Measurements from ENCODE around the gene POFUT2.

Gene POFUT2

GRCh38 chr21:45257673-45258341 lies 29.9 kb downstream of the POFUT2 start:
- TF ChIP-seq TAF1 (IDR thresholded peaks at IDR 0.05; ENCODE audit: borderline replicate concordance, insufficient read depth, low read length): no peak
- no peak for TF ChIP-seq POLR2AphosphoS5 (IDR thresholded peaks at IDR 0.05; ENCODE audit: low read depth, low read length)

DNA sequence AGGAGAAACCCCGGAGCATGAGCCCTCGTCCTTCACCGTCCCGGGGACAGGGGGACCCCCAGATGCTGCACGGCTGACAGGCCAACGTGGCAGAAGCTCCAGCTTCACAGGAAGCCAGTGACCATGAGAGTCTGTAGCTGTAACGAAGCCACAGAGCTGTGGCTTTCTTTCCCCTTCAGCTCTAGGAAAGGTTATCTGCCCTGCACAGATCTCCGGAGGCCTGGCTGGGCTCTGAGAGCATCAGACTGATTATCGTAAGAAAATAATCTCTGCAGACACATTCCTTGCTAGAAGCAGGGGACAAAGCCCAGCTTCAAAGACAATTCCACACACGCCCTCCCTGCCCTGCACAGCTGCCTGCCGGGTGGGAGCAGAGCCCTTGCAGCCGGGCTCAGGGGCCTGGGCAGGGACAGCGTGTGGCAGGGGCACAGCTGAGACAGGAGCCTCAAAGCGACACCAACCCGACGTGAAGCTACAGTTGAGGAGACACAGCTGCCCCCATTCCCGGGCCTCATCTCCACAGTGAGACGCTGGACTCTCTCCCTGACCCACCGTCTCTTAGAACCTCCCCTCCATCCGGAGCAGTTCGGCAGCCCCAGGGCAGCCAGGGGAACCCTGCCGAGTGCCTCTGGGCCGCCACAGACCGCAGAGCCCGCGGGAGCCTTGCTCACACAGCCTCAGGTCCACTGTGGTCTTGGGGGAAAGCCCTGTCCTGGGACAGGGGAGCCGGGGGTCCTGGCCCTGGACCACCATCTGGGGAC lies 30.6 kb downstream of the POFUT2 start:
- no peak for TF ChIP-seq FOXP2 (optimal IDR thresholded peaks at IDR 0.05; ENCODE audit: borderline replicate concordance, extremely low read depth, extremely low read length, insufficient read depth)
- no peak for TF ChIP-seq TAF1 (IDR thresholded peaks at IDR 0.05; ENCODE audit: borderline replicate concordance, insufficient read depth, low read length)
- TF ChIP-seq SIN3A (IDR thresholded peaks at IDR 0.05; ENCODE audit: borderline replicate concordance, insufficient read depth, low read length): no peak
- no peak for TF ChIP-seq POLR2AphosphoS5 (IDR thresholded peaks at IDR 0.05; ENCODE audit: low read depth, low read length)
- no peak for TF ChIP-seq REST (IDR thresholded peaks at IDR 0.05; ENCODE audit: insufficient read depth in 1 of 2, low read depth in 2 of 2, low read length in 2 of 2)

DNA sequence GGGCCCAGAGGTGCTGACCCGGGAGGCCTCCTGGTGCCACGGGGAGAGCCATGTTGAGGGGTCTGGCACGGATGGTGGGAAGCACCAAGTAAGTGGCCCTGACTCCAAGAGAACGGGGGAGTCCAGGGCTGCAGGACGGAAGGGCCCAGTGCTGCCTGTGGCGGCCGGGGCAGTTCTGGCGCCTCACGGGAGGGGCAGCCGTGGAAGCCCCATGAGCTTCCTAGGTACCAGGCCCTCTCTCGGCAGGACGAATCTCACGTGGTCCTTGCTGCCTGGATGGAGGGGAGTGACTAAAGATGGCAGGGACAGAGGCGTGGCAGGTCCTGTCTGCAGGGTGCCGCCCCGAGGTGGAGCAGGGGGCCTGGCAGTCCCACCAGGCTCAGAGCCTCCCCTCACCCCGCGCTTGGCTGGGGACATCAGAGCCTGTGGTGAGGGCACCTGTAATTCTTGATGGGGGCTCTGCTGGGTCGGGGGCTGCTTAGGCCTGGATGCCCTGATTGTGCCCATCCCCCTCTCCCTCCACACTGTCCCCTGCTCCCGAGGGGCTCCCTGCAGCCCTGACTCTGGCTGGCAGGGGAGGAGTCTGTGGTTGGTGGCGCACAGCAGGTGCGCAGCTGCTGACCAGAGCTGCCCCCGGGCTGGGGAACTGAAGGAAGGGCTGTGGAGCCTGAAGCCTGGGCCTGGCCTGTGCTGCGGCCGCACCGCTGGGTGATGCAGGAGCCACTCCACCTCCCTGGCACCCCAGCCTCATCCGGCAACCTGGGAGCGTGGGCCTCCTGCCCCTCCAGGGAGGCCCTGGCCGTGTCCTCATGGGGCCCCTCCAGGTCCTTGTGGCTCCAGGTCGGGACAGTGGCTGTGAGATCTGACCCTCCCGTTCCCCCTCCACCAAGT lies 31.4 kb downstream of the POFUT2 start:
- no peak for TF ChIP-seq POLR2AphosphoS5 (IDR thresholded peaks at IDR 0.05; ENCODE audit: low read depth, low read length)
- TF ChIP-seq SIN3A (IDR thresholded peaks at IDR 0.05; ENCODE audit: borderline replicate concordance, insufficient read depth, low read length): no peak
- TF ChIP-seq FOXP2 (optimal IDR thresholded peaks at IDR 0.05; ENCODE audit: borderline replicate concordance, extremely low read depth, extremely low read length, insufficient read depth): no peak
- no peak for TF ChIP-seq TAF1 (IDR thresholded peaks at IDR 0.05; ENCODE audit: borderline replicate concordance, insufficient read depth, low read length)
- no peak for TF ChIP-seq REST (IDR thresholded peaks at IDR 0.05; ENCODE audit: insufficient read depth in 1 of 2, low read depth in 2 of 2, low read length in 2 of 2)

- TF ChIP-seq SIN3A (IDR thresholded peaks at IDR 0.05; ENCODE audit: borderline replicate concordance, insufficient read depth, low read length) (no peak), REST (IDR thresholded peaks at IDR 0.05; ENCODE audit: insufficient read depth in 1 of 2, low read depth in 2 of 2, low read length in 2 of 2) (no peak), TAF1 (IDR thresholded peaks at IDR 0.05; ENCODE audit: borderline replicate concordance, insufficient read depth, low read length) (no peak), FOXP2 (optimal IDR thresholded peaks at IDR 0.05; ENCODE audit: borderline replicate concordance, extremely low read depth, extremely low read length, insufficient read depth) (no peak), POLR2AphosphoS5 (IDR thresholded peaks at IDR 0.05; ENCODE audit: low read depth, low read length) (no peak)
These were observed 32.2 kb downstream of the POFUT2 start for GRCh38 chr21:45255381-45256020.

DNA sequence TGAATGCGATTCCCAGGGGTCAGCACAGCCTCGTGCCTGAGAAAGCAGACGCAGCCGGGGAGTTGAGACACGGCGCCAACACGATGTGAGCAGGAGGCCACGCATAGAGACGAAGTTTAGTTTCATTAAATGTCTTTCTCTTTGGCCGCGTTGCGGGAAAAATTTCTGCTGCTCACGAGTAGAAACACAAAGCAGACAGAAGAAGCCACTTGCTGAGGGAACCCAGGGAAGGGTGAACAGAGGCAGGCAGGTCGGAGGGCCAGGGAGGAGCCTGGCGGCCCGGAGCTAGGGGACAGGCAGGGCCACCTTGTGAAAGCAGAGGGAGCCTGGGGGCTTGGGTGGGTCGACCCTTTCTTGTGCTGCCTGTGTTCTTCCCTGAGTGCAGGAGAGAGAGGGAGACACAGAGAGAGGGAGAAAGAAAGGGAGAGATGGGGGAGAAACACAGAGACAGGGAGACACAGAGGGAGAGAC lies 33.2 kb downstream of the POFUT2 start:
- TF ChIP-seq FOXP2 (optimal IDR thresholded peaks at IDR 0.05; ENCODE audit: borderline replicate concordance, extremely low read depth, extremely low read length, insufficient read depth) (no peak), TAF1 (IDR thresholded peaks at IDR 0.05; ENCODE audit: borderline replicate concordance, insufficient read depth, low read length) (no peak), POLR2AphosphoS5 (IDR thresholded peaks at IDR 0.05; ENCODE audit: low read depth, low read length) (no peak), SIN3A (IDR thresholded peaks at IDR 0.05; ENCODE audit: borderline replicate concordance, insufficient read depth, low read length) (no peak)

Data from PFSK-1 (cell line).